GM12801 (cell line): ENCODE data around the gene CSTPP1.

ENCODE experiments used
- TF ChIP-seq, protein P1 (sequence below): IDR thresholded peaks from one replicate; pipeline ENCODE4 v1.5.1; 2011; ENCODE audit warnings: control low read depth; ENCODE audit not compliant: insufficient read length; ENCODE audit errors: extremely low read depth

The CSTPP1 gene

DNA sequence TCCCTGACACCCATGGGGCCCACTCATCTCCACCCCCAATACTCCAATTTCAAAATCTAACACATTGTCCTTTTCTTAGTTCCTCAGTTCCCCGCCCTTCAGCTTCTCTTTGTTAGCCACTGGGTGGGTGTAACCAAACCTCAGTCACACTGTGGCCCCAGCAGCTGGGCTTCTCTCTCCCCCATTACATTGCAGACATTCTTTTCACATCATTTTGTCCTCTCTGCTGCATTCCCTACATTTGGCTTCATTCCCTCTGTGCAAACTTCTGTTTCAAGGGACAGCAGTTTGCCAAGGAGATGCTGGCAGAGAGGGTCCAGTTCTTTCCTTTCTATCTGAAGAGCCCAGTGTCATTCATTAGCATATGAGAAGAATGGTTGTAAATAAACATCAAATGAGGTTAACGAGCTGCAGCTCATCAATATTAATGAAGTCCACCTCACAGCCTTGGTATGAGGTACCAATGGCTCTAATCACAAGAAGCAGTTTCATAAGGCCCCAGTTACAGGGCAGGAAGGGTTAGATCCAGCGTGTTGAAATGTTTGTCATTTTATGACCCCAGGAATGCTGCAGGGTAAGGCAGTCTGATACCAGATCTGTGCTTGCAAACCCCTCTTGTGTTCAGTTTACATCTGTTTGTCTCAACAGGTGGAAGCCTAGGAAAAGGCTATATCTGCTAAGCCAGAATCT lies 167.8 kb downstream of the CSTPP1 start:
- TF ChIP-seq, protein P1, sequence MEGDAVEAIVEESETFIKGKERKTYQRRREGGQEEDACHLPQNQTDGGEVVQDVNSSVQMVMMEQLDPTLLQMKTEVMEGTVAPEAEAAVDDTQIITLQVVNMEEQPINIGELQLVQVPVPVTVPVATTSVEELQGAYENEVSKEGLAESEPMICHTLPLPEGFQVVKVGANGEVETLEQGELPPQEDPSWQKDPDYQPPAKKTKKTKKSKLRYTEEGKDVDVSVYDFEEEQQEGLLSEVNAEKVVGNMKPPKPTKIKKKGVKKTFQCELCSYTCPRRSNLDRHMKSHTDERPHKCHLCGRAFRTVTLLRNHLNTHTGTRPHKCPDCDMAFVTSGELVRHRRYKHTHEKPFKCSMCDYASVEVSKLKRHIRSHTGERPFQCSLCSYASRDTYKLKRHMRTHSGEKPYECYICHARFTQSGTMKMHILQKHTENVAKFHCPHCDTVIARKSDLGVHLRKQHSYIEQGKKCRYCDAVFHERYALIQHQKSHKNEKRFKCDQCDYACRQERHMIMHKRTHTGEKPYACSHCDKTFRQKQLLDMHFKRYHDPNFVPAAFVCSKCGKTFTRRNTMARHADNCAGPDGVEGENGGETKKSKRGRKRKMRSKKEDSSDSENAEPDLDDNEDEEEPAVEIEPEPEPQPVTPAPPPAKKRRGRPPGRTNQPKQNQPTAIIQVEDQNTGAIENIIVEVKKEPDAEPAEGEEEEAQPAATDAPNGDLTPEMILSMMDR: no peak

DNA sequence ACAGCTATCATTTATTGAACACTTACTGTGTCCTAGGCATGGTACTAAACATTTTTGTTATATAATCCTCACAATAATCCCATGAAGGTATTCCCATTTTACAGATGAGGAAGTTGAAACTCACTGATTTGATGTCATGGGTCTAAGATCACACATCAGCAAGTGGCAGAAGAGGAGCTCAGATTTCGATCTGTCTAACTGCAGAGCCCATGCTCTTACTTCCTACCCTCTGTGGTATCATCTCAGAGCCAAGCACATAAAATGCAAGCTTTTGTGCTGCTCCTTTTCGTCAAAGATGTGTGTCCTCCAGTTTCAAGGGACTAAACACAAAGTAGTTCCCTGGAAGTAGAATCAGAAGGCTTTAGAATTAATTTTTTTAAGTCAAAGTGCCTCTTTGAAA lies 169.0 kb downstream of the CSTPP1 start:
- TF ChIP-seq, protein P1: no peak

DNA sequence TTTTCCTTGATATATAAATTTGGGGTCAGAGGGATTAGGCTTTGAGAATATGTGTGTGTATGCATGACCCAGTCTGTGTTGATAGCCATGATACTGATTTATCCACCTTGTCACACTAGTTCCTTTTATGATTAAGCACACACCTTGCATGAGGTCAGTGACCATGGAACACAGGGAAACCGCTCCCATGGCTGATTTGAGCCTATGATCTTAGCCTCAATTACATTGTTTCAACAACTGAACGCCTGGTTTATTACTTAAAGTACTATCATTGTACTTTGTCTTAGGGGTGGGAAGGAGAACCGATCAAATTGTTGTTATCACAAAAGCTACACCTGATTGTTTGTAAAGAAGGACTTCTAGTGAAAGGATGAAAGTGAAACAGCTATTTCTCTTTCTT lies 169.4 kb downstream of the CSTPP1 start:
- TF ChIP-seq, protein P1: no peak

DNA sequence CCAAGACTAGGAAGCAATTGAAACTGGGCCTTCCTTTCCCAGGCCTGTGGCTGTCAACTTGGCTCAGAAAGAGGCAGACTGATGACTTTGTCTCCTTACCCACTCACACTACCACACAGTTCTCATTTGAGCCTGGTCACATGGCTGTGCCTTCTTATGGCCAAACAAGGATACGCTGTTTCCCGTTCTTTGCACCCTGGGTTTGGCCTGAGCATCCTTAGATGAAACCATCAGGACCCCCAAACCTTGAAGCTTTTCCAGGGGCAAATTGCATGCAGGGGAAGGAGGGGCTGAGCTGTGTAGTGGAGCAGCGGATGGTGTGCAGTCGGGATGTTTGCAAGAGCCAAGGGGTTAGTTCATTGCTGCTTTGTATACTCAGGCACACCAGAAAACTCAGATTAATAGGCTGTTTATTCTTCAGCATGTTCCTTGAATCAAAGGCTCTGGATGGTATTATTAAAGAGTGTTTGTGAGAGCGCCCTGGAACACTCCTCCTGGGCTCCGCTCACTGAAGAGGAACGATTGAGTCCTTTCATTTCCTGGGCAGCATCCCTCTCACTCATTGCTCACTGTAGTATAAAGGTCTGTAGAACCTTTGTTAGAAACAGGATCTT lies 170.3 kb downstream of the CSTPP1 start:
- TF ChIP-seq, protein P1: no peak

DNA sequence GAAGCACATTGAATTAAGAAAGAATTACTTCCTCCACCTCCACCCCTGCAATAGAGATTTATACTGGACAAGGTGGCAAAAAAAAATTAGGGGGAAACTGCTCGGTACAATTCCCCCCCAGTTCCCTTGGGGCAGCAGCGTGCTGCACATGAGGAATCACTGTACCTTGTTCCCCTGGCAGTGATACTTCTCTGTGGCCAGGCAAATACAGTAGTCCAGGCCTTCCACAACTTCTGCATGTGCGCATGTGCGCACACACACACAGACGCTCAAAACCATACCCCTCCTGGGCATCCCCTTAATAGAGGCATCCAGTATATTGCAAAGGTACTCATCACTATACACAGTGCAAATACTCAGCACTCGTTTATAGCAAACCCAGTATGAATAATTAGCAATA lies 171.2 kb downstream of the CSTPP1 start:
- TF ChIP-seq, protein P1: no peak

DNA sequence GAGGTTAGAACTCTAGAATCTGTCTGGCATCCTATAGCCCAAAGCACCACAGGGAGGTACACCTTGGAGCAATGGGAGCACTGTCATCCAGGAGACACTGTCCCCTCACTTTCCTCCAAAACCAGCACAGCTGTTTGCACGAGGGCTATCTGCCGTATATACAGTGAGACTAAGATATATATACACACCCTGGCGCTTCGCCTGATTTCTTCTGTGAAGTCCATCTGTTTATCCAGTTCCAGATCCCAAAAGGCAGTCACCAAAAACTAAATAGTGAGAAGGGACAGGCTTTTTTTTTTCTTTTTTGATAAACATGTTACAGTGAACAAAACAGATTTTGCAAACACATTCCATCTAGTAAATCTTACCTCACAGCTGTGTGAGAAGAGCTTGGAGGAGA lies 171.7 kb downstream of the CSTPP1 start:
- TF ChIP-seq, protein P1: no peak

DNA sequence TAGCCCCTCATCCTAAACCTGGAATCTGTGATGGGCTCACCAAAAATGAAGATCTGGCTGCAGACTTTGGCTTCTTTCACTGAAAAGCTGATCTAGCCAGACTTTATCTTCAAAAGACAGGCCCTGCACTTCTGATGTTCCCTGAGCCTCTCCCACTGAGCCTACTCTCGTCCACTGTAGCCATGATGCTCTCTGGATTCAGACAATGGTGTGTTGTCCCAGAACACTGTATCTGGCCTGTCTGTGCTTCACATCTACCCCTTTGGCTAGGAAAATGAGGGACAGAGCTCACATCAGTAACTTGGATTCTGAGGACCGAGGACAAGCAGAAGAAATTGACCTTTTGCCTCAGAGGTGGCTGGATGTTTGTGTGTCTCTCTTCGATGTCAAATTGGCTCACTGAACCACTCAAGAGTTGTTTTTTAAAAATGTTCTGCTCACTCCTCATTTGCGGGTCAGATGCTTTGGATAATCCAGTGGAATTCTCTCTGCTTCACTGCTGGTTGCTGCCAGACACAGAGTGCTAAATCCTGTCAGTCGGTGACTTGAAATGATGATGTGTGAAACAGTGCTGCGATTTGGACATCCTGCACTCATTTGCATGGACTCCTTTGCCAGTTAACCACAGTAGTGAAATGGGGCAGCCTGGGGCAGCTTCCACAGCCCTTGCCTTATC lies 172.6 kb downstream of the CSTPP1 start:
- TF ChIP-seq, protein P1: no peak
